Activated CD4-positive, alpha-beta memory T cell treated with anti-CD3 and anti-CD28 coated beads, Interleukin-2, amount 10 ng/mL, durations not matched to agents 7 days and 5 days (primary cell): ENCODE data around the gene OR2AG2. TPM values are rescaled to one million over a fixed set of nuclear protein-coding genes. Genes with fewer than 3 reads are reported as not detected.
A peak's percentile ranks its signal among the peaks of the same experiment; 100 is the strongest.

ENCODE experiments used
- CTCF ChIA-PET: fragments of 350-600 bp; sonication (Branson Sonifier 250); formaldehyde crosslinking; loops from one replicate; lab custom pipeline; 2021; ENCODE audit warnings: antibody characterized with exemption, inconsistent platforms; lab: Charles Lee
- POLR2A ChIA-PET: fragments of 350-600 bp; sonication (Branson Sonifier 250); formaldehyde crosslinking; loops from one replicate; lab custom pipeline; 2021; ENCODE audit warnings: antibody characterized with exemption; lab: Charles Lee
- DNase-seq: peaks from one replicate; pipeline ENCODE4 v3.0.0-alpha.2; 2020
- H3K27ac Mint-ChIP-seq: one replicate; pipeline ENCODE4 v1.8.0; 2021; ENCODE audit warnings: mild to moderate bottlenecking, mixed read lengths
- H3K27me3 Mint-ChIP-seq: one replicate; pipeline ENCODE4 v1.8.0; 2021; ENCODE audit warnings: mixed read lengths
- H3K36me3 Mint-ChIP-seq: one replicate; pipeline ENCODE4 v1.8.0; 2021; ENCODE audit warnings: low read depth, mixed read lengths
- H3K4me1 Mint-ChIP-seq: one replicate; pipeline ENCODE4 v1.8.0; 2021; ENCODE audit warnings: mixed read lengths
- H3K4me3 Mint-ChIP-seq: one replicate; pipeline ENCODE4 v1.8.0; 2021; ENCODE audit warnings: mild to moderate bottlenecking, mixed read lengths
- H3K9me3 Mint-ChIP-seq: one replicate; pipeline ENCODE4 v1.8.0; 2021; ENCODE audit warnings: mixed read lengths
- total RNA-seq, 2 experiments: library from RNA; stranded (reverse); gene quantifications; one replicate each; pipeline ENCODE4 v1.2.3, GENCODE V29; 2021

OR2AG2 gene
- total RNA-seq, 2 experiments from 2014 or later, result not detected

DNA sequence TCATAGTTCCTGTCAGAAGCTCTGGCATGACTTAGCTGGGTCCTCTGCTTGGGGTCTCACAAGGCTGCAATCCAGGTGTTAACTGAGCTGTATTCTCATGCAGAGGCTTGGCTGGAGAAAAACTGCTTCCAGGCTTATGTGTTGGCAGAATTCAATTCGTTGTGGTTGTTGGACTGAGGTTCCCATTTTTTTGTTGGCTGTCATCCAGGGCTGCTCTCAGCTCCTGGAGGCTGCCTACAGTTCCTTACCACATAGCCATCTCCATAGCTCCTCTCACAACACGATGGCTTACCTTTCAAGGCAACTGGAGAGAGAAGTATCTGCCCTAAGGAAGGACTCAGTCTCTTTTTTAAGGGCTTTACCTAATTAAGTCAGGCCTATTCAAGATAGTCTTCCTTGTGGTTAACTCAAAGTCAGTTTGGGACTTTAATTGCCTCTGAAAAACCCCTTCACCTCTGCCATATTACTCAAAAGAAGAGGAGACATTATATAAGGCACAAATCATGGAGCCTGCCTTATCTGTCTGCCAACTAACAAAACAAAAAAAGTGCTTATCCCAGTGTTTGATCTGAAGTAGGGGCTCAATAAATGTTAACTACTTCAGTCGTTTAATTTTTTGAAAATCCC lies 35.2 kb downstream of the OR2AG2 start:
- peak overlapping the region; percentile 18 for H3K27ac Mint-ChIP-seq
- no peaks in the 10 kb centered on the region for H3K27me3 Mint-ChIP-seq
- H3K9me3 Mint-ChIP-seq, result no peaks in the 10 kb centered on the region
- H3K4me3 Mint-ChIP-seq, result no peak overlapping the region
- ChIA-PET CTCF (interaction anchor here (1.1 to 13.0 kb wide), 8 partner anchors 8 to 500 kb away, joined by 3 to 244 read pairs (median 6); no protein-coding TSS in a partner anchor), POLR2A (interaction anchor here (0.7 to 6.4 kb wide), 2 partner anchors 10 to 124 kb away, joined by 3 to 33 read pairs; no protein-coding TSS in a partner anchor)
- H3K4me1 Mint-ChIP-seq, result peaks cover 79% of the 10 kb centered on the region
- no peak for DNase-seq
- peaks cover 76% of the 10 kb centered on the region for H3K36me3 Mint-ChIP-seq

DNA sequence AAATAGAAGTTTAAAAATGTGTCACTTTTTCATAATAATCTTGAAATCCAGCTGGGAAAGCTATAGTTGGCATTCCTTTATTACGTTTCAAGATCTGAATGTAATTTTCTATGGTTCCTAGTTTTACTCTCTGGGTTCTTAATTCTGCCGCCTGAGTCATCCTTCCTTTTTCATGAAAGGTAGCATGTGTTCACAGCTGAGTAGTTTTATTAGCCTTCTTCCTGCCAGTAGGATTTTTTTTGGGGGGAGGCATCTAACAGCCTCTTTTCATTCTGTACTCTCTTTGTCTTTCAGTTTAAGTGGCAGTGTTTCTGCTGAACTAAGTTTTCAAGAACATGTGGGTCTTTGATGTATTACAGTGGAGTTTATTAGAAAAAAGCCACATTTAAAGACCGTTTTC lies 36.5 kb downstream of the OR2AG2 start:
- CTCF ChIA-PET, result interaction anchor here (0.8 to 13.0 kb wide), 7 partner anchors 9 to 29 kb away, joined by 3 to 244 read pairs (median 5); no protein-coding TSS in a partner anchor
- no peaks in the 10 kb centered on the region for H3K27me3 Mint-ChIP-seq
- peaks cover 81% of the 10 kb centered on the region for H3K36me3 Mint-ChIP-seq
- POLR2A ChIA-PET, result interaction anchor here (0.9 to 6.4 kb wide), 2 partner anchors 11 to 415 kb away, joined by 3 to 33 read pairs; partner anchors contain the start of gene CAVIN3
- H3K4me1 Mint-ChIP-seq, result peaks cover 75% of the 10 kb centered on the region
- no peak overlapping the region for H3K4me3 Mint-ChIP-seq
- H3K27ac Mint-ChIP-seq, result peak overlapping the region; percentile 28
- DNase-seq, result no peak
- H3K9me3 Mint-ChIP-seq, result no peaks in the 10 kb centered on the region

DNA sequence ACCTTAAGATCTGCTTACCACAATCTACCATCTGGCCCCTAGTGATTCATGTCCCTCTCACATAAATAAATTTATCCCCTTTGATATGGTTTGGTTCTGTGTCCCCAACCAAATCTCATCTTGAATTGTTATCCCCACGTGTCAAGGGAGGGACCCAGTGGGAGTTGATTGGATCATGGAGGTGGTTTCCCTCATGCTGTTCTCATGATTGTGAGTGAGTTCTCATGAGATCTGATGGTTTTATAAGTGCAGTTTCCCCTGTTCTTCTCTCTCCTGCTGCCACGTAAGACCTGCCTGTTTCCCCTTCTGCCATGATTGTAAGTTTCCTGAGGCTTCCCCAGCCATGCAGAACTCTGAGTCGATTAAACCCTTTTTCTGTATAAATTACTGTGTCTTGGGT lies 37.2 kb downstream of the OR2AG2 start:
- Mint-ChIP-seq H3K27ac (peak overlapping the region; percentile 40), H3K4me3 (no peak overlapping the region), H3K36me3 (peaks cover 84% of the 10 kb centered on the region), H3K27me3 (no peaks in the 10 kb centered on the region), H3K9me3 (no peaks in the 10 kb centered on the region), H3K4me1 (peaks cover 70% of the 10 kb centered on the region)
- ChIA-PET POLR2A (interaction anchor here (0.9 to 6.4 kb wide), 2 partner anchors 12 to 415 kb away, joined by 3 to 33 read pairs; partner anchors contain the start of gene CAVIN3), CTCF (interaction anchor here (0.6 to 13.0 kb wide), 10 partner anchors 9 to 837 kb away, joined by 3 to 244 read pairs (median 4); partner anchors contain the start of gene MRPL17)
- DNase-seq, result no peak

DNA sequence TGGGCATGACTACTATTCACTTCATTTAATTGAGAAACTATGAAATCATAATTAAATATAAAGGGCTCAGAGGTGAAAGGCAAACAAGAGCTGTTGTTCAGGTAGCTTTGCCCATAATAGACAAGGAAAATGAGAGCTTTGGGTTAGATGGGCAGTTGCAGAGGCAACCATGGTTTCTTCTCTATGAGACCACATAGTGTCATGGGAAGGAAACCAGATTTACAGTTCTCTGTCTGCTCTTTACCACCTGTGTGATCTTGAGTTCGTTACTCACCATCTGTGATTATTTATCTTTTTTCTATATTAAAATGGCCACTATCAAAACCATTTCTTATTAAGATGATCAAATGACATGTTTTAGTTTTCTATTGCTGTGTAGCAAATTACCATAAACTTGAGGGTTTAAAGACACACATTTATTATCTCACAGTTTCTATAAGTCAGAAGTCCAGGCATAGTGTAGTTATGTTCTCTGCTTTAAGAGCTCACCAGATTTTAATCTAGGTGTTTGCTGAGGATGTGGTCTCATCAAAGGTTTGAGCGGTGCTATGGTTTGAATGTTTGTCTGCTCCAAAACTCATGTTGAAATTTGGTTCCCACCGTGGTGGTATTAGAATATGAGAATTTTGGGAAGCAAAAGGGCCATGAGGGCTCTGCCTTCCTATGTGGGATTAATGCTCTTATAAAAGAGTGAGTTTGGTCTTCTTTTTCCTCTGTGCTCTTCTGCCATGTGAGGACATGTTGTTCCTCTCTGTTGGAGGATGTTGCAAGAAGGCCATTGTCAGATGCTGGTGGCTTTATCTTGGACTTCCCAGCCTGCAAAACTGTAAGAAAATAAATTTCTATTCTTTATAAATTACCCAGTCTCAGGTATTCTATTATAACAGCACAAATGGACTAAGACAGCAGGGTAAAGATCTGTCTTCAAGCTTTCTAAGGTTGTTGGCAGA lies 38.2 kb downstream of the OR2AG2 start:
- Mint-ChIP-seq H3K4me1 (peaks cover 66% of the 10 kb centered on the region), H3K27me3 (no peaks in the 10 kb centered on the region), H3K36me3 (peaks cover 87% of the 10 kb centered on the region), H3K9me3 (no peaks in the 10 kb centered on the region), H3K27ac (peak overlapping the region; percentile 40), H3K4me3 (no peak overlapping the region)
- CTCF ChIA-PET, result interaction anchor here (0.6 to 1.6 kb wide), 11 partner anchors 9 to 838 kb away, joined by 3 to 11 read pairs (median 4); partner anchors contain the start of gene MRPL17
- POLR2A ChIA-PET, result interaction anchor here (1.0 to 6.4 kb wide), 3 partner anchors 9 to 13 kb away, joined by 3 to 33 read pairs (median 5); no protein-coding TSS in a partner anchor
- no peak for DNase-seq

DNA sequence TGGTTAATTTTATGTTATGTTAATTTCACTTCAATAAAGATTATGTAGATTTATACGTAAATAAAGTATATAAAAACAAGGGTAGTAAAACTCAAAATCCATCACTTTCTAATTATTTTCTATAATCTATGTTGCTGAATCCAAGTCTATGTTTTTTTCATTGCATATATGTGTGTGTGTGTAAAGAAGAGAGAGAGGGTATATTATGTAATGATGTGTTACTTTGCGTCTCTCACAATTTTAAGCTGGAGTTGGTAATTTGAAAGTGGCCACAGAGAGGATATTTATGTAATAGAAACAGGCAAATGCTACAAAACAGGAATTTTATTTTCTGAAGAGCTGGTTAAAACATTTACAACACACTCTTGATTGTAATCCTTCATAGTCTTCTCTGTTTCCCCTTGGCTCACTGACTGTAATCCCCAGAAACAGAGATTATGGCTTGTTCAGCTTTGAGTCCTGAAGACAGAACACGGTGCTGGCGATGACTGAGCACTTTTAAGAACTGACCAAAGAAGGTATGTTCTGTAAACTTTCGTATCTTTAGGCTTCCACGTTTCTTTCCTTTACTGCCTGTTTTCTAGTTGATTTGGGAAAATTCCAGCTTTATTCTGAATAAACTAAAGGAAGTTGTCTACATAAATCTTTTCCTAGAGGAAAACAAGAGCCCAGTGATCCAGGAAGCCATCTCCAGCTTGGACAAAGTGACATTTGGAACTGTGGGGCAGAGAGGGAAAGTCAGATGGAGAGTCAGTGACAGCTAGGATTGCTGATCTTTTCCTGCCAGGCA lies 43.6 kb downstream of the OR2AG2 start:
- Mint-ChIP-seq H3K4me1 (peaks cover 45% of the 10 kb centered on the region), H3K27me3 (no peaks in the 10 kb centered on the region), H3K4me3 (no peak overlapping the region), H3K9me3 (peaks cover 4% of the 10 kb centered on the region), H3K36me3 (peaks cover 92% of the 10 kb centered on the region), H3K27ac (no peak overlapping the region)
- DNase-seq, result no peak
- ChIA-PET CTCF (interaction anchor here (1.6 to 2.7 kb wide), 2 partner anchors 9 to 27 kb away, joined by 5 to 15 read pairs; no protein-coding TSS in a partner anchor), POLR2A (no interaction called here)

DNA sequence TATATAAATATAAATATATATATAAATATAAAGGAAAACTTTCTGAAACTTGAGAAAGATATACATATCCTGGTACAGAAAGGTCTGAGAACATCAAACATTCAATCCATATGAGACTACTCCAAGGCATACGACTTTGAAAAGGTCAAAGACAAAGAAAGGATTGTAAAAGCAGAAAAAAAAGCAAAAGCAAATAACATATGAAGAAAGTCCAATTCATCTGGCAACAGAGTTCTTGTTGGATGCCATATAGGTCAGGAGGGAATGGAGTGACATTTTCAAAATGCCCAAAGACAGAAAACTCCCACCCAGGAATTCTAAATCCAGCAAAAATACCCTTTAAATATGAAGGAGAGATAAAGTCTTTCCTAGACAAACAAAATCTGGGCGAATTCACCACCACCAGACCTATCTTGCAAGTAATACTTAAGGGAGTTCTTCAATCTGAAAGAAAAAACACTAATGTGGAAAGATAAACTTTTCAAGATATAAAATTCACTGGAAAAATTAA lies 46.3 kb downstream of the OR2AG2 start:
- H3K4me1 Mint-ChIP-seq, result peaks cover 59% of the 10 kb centered on the region
- H3K4me3 Mint-ChIP-seq, result no peak overlapping the region
- CTCF ChIA-PET, result no interaction called here
- H3K36me3 Mint-ChIP-seq, result peaks cover 95% of the 10 kb centered on the region
- no peak for DNase-seq
- POLR2A ChIA-PET, result no interaction called here
- H3K27me3 Mint-ChIP-seq, result no peaks in the 10 kb centered on the region
- H3K27ac Mint-ChIP-seq, result no peak overlapping the region
- peaks cover 9% of the 10 kb centered on the region for H3K9me3 Mint-ChIP-seq

DNA sequence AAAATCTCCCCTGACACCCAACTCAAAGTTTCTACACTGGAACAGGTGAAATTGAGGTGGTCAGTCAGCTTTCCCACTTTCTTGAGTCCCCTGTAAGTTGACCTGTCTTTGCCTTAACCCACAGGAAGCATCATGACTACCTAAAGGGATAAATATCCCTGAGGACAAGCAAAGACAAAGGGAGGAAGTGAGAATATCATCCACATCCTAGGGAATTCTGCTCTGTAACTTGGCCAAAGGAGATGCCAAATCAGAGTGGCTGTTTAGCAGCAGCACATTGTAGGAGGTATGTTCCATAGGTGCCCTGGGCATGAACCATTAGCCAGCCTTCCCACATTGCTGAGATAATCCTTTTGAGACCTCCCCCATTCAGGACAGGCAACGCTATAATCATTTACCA lies 47.8 kb downstream of the OR2AG2 start:
- Mint-ChIP-seq H3K4me1 (peaks cover 64% of the 10 kb centered on the region), H3K36me3 (peaks cover 99% of the 10 kb centered on the region), H3K27me3 (no peaks in the 10 kb centered on the region), H3K9me3 (peaks cover 14% of the 10 kb centered on the region), H3K27ac (no peak overlapping the region), H3K4me3 (no peak overlapping the region)
- ChIA-PET POLR2A (interaction anchor here (1.0 kb wide), 1 partner anchor 22 kb away, joined by 4 read pairs; no protein-coding TSS in a partner anchor), CTCF (interaction anchor here (0.8 to 4.0 kb wide), 3 partner anchors 13 to 32 kb away, joined by 3 to 24 read pairs (median 13); no protein-coding TSS in a partner anchor)
- no peak for DNase-seq

DNA sequence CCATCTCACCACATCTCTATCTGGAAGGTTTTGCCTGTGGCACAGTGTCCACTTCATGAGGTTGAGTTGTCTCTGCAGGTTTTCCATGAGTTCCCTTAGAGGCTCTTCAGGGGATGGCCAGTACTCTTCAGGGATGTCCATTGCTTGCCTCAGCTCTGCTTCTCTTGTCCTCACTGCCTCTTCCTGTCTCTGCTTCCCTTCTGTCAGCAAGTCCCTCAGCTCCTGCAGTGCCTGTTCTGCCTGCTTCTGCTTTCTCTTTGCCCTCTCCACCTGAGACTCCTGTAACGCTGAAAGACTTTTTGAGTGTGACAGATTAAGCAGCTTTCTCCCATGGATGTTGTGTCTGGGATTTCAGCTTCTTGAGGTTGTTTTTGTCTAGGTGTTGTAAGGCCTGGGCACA lies 50.4 kb downstream of the OR2AG2 start:
- DNase-seq, result no peak
- H3K9me3 Mint-ChIP-seq, result peaks cover 15% of the 10 kb centered on the region
- H3K4me1 Mint-ChIP-seq, result peaks cover 57% of the 10 kb centered on the region
- H3K36me3 Mint-ChIP-seq, result peaks cover 99% of the 10 kb centered on the region
- POLR2A ChIA-PET, result interaction anchor here (1.3 kb wide), 1 partner anchor 12 kb away, joined by 3 read pairs; no protein-coding TSS in a partner anchor
- H3K27ac Mint-ChIP-seq, result peak overlapping the region; percentile 33
- H3K27me3 Mint-ChIP-seq, result no peaks in the 10 kb centered on the region
- CTCF ChIA-PET, result interaction anchor here (1.4 to 4.0 kb wide), 7 partner anchors 8 to 91 kb away, joined by 4 to 24 read pairs (median 4); no protein-coding TSS in a partner anchor
- no peak overlapping the region for H3K4me3 Mint-ChIP-seq

DNA sequence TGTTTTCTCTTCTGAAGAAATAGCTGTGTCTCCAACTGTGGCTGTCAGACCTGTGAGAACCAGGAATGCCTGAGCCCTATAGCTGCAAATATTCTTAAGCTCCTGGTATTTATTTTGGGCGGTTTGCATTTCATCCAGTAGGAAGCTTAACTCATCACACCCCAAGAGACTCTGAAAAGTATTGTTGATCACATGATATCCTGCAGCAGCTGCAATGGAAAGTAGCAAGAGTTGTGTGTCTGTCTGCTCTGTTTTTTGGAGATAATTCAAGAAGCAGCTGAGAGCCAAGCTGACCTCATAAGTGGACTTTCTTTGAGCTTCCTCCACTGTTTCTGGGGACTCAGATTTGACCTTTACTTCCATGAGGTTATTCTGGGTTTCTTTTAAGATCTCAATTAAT lies 52.2 kb downstream of the OR2AG2 start:
- H3K36me3 Mint-ChIP-seq, result peaks cover 99% of the 10 kb centered on the region
- CTCF ChIA-PET, result interaction anchor here (0.9 to 1.4 kb wide), 2 partner anchors 13 to 341 kb away, joined by 3 to 4 read pairs; no protein-coding TSS in a partner anchor
- H3K27ac Mint-ChIP-seq, result no peak overlapping the region
- DNase-seq, result no peak
- no peak overlapping the region for H3K4me3 Mint-ChIP-seq
- no peaks in the 10 kb centered on the region for H3K27me3 Mint-ChIP-seq
- peaks cover 15% of the 10 kb centered on the region for H3K9me3 Mint-ChIP-seq
- H3K4me1 Mint-ChIP-seq, result peaks cover 46% of the 10 kb centered on the region
- POLR2A ChIA-PET, result interaction anchor here (1.2 kb wide), 1 partner anchor 238 kb away, joined by 4 read pairs; the partner anchor contains the start of genes ARFIP2 and TIMM10B

DNA sequence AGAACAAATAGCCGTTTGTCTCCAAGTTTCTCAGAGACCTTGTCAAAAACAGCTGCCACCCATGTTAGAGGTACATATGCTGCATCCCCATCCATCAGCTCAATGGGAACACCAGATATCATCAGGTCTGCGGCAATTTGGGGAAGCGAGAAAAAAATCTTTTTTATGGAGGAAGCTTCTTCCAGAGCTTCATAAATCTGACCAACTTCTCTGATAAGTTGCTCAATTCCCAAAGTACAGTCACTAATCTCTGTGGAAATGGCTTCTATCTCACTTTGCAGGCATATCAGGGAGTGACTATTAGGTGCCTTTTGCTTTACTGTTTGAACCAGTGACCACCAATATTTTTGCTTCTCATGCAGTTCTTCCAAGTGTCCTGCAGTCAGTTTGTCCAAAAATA lies 54.4 kb downstream of the OR2AG2 start:
- H3K4me1 Mint-ChIP-seq, result peaks cover 33% of the 10 kb centered on the region
- peaks cover 90% of the 10 kb centered on the region for H3K36me3 Mint-ChIP-seq
- H3K27ac Mint-ChIP-seq, result no peak overlapping the region
- H3K4me3 Mint-ChIP-seq, result no peak overlapping the region
- peaks cover 15% of the 10 kb centered on the region for H3K9me3 Mint-ChIP-seq
- DNase-seq, result no peak
- POLR2A ChIA-PET, result interaction anchor here (0.7 kb wide), 1 partner anchor 26 kb away, joined by 3 read pairs; no protein-coding TSS in a partner anchor
- H3K27me3 Mint-ChIP-seq, result no peaks in the 10 kb centered on the region
- CTCF ChIA-PET, result interaction anchor here (1.2 kb wide), 1 partner anchor 12 kb away, joined by 5 read pairs; no protein-coding TSS in a partner anchor
